ENCODE measurements around the gene ZBTB44. TPM values are rescaled to one million over a fixed set of nuclear protein-coding genes. Genes with fewer than 3 reads are reported as not detected.

Gene ZBTB44
- total RNA-seq: 10 to 100 TPM; 27.7 to 48.5 TPM

- peak within 1 kb of the TSS; percentile 78 to 87 for H3K4me3 ChIP-seq
- H3K4me1 ChIP-seq: peaks cover 0 to 41% of the 10 kb centered on the region in 2 donors
- no peak for TF ChIP-seq CTCF (IDR thresholded peaks at IDR 0.05)
- peak; percentile 94 for DNase-seq (ENCODE audit: low spot score)
- H3K36me3 ChIP-seq: no peaks in the 10 kb centered on the region
- H3K27ac ChIP-seq: peak within 1 kb of the TSS; percentile 96
- H3K9me3 ChIP-seq: no peaks in the 10 kb centered on the region
- no peaks in the 10 kb centered on the region for H3K27me3 ChIP-seq
These were observed at the start of gene ZBTB44 for GRCh38 chr11:130314750-130315285. Gene ZBTB44, minus strand, starts transcription at chr11:130314917. Its CDS starts 53,044 bp downstream, at chr11:130261873.

GRCh38 chr11:130359419-130359818 is 44.7 kb upstream of the ZBTB44 start:
- no peak overlapping the region for H3K27ac ChIP-seq
- DNase-seq (ENCODE audit: low spot score): no peak
- no peak overlapping the region for H3K4me3 ChIP-seq
- no peak for TF ChIP-seq CTCF (IDR thresholded peaks at IDR 0.05)
- no peaks in the 10 kb centered on the region for H3K27me3 ChIP-seq
- no peaks in the 10 kb centered on the region for H3K36me3 ChIP-seq
- H3K9me3 ChIP-seq: peaks cover 0 to 25% of the 10 kb centered on the region in 2 donors
- H3K4me1 ChIP-seq: no peaks in the 10 kb centered on the region

GRCh38 chr11:130358398-130358797 is 43.7 kb upstream of the ZBTB44 start:
- H3K4me3 ChIP-seq: no peak overlapping the region
- no peak for DNase-seq (ENCODE audit: low spot score)
- no peaks in the 10 kb centered on the region for H3K36me3 ChIP-seq
- H3K27me3 ChIP-seq: no peaks in the 10 kb centered on the region
- H3K9me3 ChIP-seq: peaks cover 0 to 25% of the 10 kb centered on the region in 2 donors
- H3K27ac ChIP-seq: no peak overlapping the region
- H3K4me1 ChIP-seq: no peaks in the 10 kb centered on the region
- no peak for TF ChIP-seq CTCF (IDR thresholded peaks at IDR 0.05)

GRCh38 chr11:130347261-130347660 is 32.5 kb upstream of the ZBTB44 start:
- H3K27me3 ChIP-seq: no peaks in the 10 kb centered on the region
- no peaks in the 10 kb centered on the region for H3K9me3 ChIP-seq
- no peak overlapping the region for H3K27ac ChIP-seq
- DNase-seq (ENCODE audit: low spot score): no peak
- no peak overlapping the region for H3K4me3 ChIP-seq
- no peak for TF ChIP-seq CTCF (IDR thresholded peaks at IDR 0.05)
- H3K4me1 ChIP-seq: no peaks in the 10 kb centered on the region
- no peaks in the 10 kb centered on the region for H3K36me3 ChIP-seq

- Histone ChIP-seq H3K9me3 (no peaks in the 10 kb centered on the region), H3K27ac (no peak overlapping the region), H3K4me1 (no peaks in the 10 kb centered on the region), H3K36me3 (no peaks in the 10 kb centered on the region), H3K27me3 (no peaks in the 10 kb centered on the region), H3K4me3 (no peak overlapping the region)
- DNase-seq (ENCODE audit: low spot score): no peak
- TF ChIP-seq CTCF (IDR thresholded peaks at IDR 0.05): no peak
These were observed 30.1 kb upstream of the ZBTB44 start for GRCh38 chr11:130344841-130345240.

All from right atrium auricular region (tissue), 2 donors.